Astrocyte (in vitro differentiated cells and primary cell): ENCODE data around the gene HDHD2.

Experiments used
- EZH2 ChIP-seq: IDR thresholded peaks from 2 replicates; pipeline ENCODE4 v1.6.1; 2012; ENCODE audit warnings: mild to moderate bottlenecking, low read length, inconsistent platforms; ENCODE audit not compliant: insufficient read depth
- TF ChIP-seq, protein P1 (sequence below): IDR thresholded peaks from 2 replicates; pipeline ENCODE4 v1.5.1; 2011; ENCODE audit warnings: low read depth, mild to moderate bottlenecking, inconsistent platforms, low read length, moderate library complexity; ENCODE audit not compliant: insufficient read depth

DNA sequence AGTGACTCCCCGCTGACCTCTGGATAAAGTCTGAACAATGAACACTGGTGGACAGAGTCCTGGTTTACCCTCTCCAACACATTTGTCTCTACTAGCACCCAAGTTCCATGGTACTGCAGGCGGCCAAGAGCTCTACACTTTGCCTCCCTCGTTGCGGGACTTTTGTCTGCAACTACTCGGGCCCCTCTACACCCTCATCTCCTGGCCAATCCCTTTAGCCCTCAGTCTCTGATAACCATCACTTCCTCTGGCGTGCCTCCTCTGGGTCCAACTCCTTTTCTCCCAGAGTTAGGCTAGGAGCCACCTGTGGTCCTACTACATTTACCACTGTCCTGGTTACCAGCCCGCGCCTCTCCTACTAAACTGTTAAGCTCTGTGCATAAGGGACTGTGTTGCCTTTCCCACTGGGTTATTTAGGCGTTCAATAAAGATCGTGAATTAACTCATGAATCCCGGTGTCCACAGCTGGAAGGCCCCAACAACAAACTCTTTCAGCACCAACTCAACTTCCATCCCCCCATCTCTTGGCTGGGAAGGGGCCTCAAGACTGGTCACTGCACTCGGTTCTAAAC is 757 bp downstream of the HDHD2 start:
- TF ChIP-seq, protein P1, sequence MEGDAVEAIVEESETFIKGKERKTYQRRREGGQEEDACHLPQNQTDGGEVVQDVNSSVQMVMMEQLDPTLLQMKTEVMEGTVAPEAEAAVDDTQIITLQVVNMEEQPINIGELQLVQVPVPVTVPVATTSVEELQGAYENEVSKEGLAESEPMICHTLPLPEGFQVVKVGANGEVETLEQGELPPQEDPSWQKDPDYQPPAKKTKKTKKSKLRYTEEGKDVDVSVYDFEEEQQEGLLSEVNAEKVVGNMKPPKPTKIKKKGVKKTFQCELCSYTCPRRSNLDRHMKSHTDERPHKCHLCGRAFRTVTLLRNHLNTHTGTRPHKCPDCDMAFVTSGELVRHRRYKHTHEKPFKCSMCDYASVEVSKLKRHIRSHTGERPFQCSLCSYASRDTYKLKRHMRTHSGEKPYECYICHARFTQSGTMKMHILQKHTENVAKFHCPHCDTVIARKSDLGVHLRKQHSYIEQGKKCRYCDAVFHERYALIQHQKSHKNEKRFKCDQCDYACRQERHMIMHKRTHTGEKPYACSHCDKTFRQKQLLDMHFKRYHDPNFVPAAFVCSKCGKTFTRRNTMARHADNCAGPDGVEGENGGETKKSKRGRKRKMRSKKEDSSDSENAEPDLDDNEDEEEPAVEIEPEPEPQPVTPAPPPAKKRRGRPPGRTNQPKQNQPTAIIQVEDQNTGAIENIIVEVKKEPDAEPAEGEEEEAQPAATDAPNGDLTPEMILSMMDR: no peak
- TF ChIP-seq EZH2: no peak
